Ovary (tissue), 9 donors: ENCODE data around the gene BTBD19. TPM values are rescaled to one million over a fixed set of nuclear protein-coding genes. Genes with fewer than 3 reads are reported as not detected.
"Not testable (repeated sequence)": the region's sequence is repeated elsewhere in the genome, so short reads cannot be mapped to it uniquely, and the experiment has no call there.

Experiments
- DNase-seq, 5 donors: peaks; one replicate each; pipeline ENCODE4 v3.0.0-alpha.2; 2019 to 2020
- H3K27ac ChIP-seq, 2 donors: fragments of 200-600 bp; one replicate each; pipeline versions ENCODE4 v1.5.1 to v1.8.0; 2019 to 2022
- H3K27me3 ChIP-seq: fragments of 200-600 bp; one replicate; pipeline ENCODE4 v1.8.0; 2022
- H3K36me3 ChIP-seq: fragments of 200-600 bp; sonication (generic); one replicate; pipeline ENCODE4 v1.5.1; 2019
- H3K4me1 ChIP-seq: one replicate; pipeline ENCODE4 v1.8.1; 2013; ENCODE audit warnings: mild to moderate bottlenecking, moderate library complexity; ENCODE audit not compliant: insufficient read depth
- H3K4me3 ChIP-seq: fragments of 200-600 bp; sonication (generic); one replicate; pipeline ENCODE4 v1.5.1; 2017
- H3K9me3 ChIP-seq, 2 donors: fragments of 200-600 bp in 1 of 2; sonication (generic) in 1 of 2; one replicate each; pipeline versions ENCODE4 v1.5.1 to v1.8.1; 2013 to 2019; ENCODE audit warnings: mild to moderate bottlenecking in 1 of 2, moderate library complexity in 1 of 2
- EP300 ChIP-seq: sonication (generic); formaldehyde crosslinking; IDR thresholded peaks from one replicate; pipeline ENCODE4 v1.6.1; 2017; ENCODE audit warnings: antibody characterized with exemption
- POLR2A ChIP-seq: fragments of 450-650 bp; IDR thresholded peaks from one replicate; pipeline ENCODE4 v1.6.1; 2017; ENCODE audit warnings: antibody characterized with exemption, mild to moderate bottlenecking, moderate library complexity
- WGBS, 3 donors: extraction: QIAGEN DNeasy Blood & Tissue Kit in 1 of 3; methylation state at CpG; one replicate each; pipeline versions ENCODE4 v1.1.5 to v1.1.7; 2013 to 2017; 5-methylcytosine and 5-hydroxymethylcytosine counted together
- intact Hi-C, 4 donors: fragments of 100-400 bp; cut with DNase I; formaldehyde crosslinking; loops; one replicate each; pipeline versions ENCODE4 v1.11.0 to v1.15.1; 2022 to 2023
- polyA plus RNA-seq, 2 donors: library from polyadenylated mRNA; stranded (reverse); fragments of 200-250 nt in 1 of 2; fragments of 350-450 nt in 1 of 2; fragmentation: Illumina TruSeq in 1 of 2; extraction: RNeasy Lipid Tissue Mini Kit (QIAGEN cat#74804) in 1 of 2; gene quantifications; one replicate each; pipeline ENCODE4 v1.2.3, GENCODE V29; 2013 to 2014
- total RNA-seq, 7 donors: library from RNA; depleted of rRNA in 2 of 7; stranded (reverse); fragments of >200 nt in 2 of 7; fragmentation: NEBNext Ultra II Directional in 3 of 7; extraction: Animal tissue kit (Norgen Biotek cat#: 25700) in 3 of 7; gene quantifications; one replicate each; pipeline versions ENCODE4 v1.1.0 to v1.2.4, GENCODE V29; 2016 to 2023
- TF ChIP-seq, protein P1 (sequence below), 3 donors: fragments of 450-650 bp in 2 of 3; fragments of 200-600 bp in 1 of 3; IDR thresholded peaks; one replicate each; pipeline versions ENCODE4 v1.5.1 to v1.8.0; 2016 to 2022; ENCODE audit warnings: antibody characterized with exemption in 3 of 3, mild to moderate bottlenecking in 1 of 3
- donor health status: DM: no; HTN: no; CAD: no; lungs with moderate emphysema.
- donor health status: DM: no; HTN: no; CAD: no.
- donor health status: Bipolar disorder and iron deficiency.
- donor health status: DM: yes; HTN: yes; CAD: no.
- donor health status: DM: no; HTN: no; CAD: no.
- donor health status: DM: yes; HTN: yes; CAD: no.

The BTBD19 gene
- total and polyA plus RNA-seq, 9 donors, result 7.1 to 24.3 (median 15.0) TPM

DNA sequence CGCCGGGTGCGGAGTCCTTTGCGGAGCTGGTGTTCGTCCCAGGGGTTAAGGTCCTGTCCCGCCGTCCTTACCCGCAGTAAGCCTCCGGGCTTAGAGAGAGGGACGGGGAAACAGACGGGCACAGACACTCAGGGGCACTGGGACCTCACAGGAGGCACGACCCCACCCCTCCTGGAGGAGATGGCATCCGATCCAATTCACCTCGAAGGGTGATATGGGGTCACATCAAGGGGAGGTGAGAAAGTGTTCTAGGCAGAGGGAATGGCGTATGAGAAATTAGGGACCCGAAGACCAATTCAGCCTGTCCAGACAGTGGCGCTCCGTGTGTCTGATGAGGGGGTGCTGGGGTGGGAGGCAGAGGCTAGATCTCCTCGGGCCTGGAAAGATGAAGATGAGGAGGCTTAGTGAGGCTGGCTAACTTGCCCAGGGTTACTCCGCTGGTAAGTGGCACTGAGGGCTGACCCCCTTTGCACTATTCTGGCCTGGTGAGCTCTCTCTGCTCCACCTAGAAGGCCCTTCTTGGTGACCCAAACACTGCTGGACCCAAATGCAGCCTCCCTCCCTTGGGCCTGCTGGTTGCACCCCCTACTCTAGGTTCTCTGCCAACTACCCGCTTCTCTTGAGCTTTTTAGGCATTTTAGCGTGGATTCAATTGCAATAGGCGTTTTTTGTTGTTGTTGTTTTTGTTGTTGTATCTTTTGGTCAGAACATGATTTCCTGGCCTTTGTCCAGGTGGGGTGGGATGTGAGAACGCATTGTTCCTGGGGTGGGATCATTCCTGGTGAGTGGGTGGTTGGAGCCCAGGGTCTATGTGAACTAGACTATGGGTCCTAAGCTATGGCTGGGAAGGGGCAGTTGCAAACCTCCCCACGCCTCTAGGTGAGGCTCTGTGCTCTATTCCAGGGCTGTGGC is 12.3 kb downstream of the BTBD19 start:
- no peaks in the 10 kb centered on the region for H3K9me3 ChIP-seq
- H3K27ac ChIP-seq, result peak overlapping the region; percentile 62 to 93
- no peaks in the 10 kb centered on the region for H3K36me3 ChIP-seq
- H3K4me3 ChIP-seq, result peak overlapping the region; percentile 51
- TF ChIP-seq, protein P1, sequence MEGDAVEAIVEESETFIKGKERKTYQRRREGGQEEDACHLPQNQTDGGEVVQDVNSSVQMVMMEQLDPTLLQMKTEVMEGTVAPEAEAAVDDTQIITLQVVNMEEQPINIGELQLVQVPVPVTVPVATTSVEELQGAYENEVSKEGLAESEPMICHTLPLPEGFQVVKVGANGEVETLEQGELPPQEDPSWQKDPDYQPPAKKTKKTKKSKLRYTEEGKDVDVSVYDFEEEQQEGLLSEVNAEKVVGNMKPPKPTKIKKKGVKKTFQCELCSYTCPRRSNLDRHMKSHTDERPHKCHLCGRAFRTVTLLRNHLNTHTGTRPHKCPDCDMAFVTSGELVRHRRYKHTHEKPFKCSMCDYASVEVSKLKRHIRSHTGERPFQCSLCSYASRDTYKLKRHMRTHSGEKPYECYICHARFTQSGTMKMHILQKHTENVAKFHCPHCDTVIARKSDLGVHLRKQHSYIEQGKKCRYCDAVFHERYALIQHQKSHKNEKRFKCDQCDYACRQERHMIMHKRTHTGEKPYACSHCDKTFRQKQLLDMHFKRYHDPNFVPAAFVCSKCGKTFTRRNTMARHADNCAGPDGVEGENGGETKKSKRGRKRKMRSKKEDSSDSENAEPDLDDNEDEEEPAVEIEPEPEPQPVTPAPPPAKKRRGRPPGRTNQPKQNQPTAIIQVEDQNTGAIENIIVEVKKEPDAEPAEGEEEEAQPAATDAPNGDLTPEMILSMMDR (IDR thresholded peaks at IDR 0.05), result no peak
- no peak for TF ChIP-seq EP300
- no peak for TF ChIP-seq POLR2A
- DNase-seq, result peak in 3 of 5 donors; percentile 44 to 50 (median 45)
- WGBS, 3 donors, result 23 to 38% (median 27%) methylated on average over 22 to 25 of the region's 25 CpGs
- peaks cover 3% of the 10 kb centered on the region for H3K4me1 ChIP-seq
- intact Hi-C loops, result loop anchor here in 1 of 4 donors (5.0 kb wide), 1 partner anchor 33 kb away; the partner anchor contains the start of gene BEST4
- no peaks in the 10 kb centered on the region for H3K27me3 ChIP-seq

DNA sequence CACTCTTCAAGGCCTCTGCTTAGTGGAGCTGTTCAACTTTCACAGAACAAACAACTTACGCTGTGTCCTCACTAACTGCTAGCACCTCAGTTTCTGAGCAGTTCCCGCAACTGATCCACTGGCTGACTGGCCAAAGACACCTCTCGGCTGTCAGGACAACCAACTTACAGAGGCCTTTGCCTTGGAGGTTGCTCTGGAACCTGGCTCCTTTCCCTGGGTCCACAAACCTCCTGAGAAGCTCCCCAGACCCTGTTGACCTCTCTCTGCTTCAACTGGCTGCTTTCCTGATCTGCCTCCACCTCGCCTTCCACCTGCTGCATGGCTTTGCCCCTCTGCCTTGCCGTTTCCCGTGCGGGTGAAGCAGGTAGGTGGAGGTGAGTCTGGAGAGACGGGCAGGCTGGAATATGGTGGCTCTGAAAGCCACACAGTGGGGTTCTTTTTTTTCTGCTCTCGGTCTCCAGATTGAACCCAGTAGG is 13.0 kb downstream of the BTBD19 start:
- no peaks in the 10 kb centered on the region for H3K9me3 ChIP-seq
- no peak overlapping the region for H3K27ac ChIP-seq
- 69 to 76% (median 70%) methylated on average over 9 of the region's 9 CpGs for WGBS, 3 donors
- H3K27me3 ChIP-seq, result no peaks in the 10 kb centered on the region
- TF ChIP-seq POLR2A, result no peak
- TF ChIP-seq, protein P1 (IDR thresholded peaks at IDR 0.05), result no peak
- TF ChIP-seq EP300, result no peak
- intact Hi-C loops, result loop anchor here in 1 of 4 donors (5.0 kb wide), 1 partner anchor 34 kb away; the partner anchor contains the start of gene BEST4
- DNase-seq, result peak in 2 of 5 donors; percentile 33 to 39
- H3K36me3 ChIP-seq, result no peaks in the 10 kb centered on the region
- H3K4me3 ChIP-seq, result no peak overlapping the region
- peaks cover 3% of the 10 kb centered on the region for H3K4me1 ChIP-seq

DNA sequence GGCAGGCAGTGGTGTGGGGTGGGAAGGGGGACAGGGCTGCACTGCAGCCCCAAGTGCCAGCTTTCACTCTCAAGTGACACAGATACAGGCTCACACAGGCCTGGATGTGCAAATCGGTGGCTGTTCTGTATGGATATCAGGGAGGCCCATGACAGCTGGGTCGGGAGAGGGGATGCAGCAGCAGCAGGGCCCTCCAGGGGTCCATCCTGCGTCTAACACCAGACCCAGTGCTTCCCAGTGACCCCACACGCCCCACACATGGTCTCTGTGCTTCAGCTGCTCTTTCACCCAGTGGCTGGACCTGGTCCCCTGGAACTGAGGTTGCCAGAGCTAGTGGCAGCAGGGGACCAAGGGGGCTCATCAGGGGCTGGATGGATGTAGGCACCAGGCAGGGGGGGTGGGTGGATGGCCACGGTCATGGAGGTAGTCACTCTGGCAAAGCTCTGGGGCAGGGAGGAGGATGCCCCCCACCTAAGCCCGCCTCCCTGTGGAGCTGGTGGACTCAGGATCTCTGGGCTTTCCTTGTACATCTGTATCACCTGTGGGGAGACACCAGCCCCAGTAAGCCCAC is 13.9 kb downstream of the BTBD19 start:
- Histone ChIP-seq H3K4me1 (peaks cover 3% of the 10 kb centered on the region), H3K9me3 (no peaks in the 10 kb centered on the region), H3K36me3 (no peaks in the 10 kb centered on the region), H3K4me3 (no peak overlapping the region), H3K27ac (no peak overlapping the region), H3K27me3 (no peaks in the 10 kb centered on the region)
- DNase-seq, result peak in 2 of 5 donors; percentile 25 to 39
- intact Hi-C loops, result loop anchor here in 1 of 4 donors (5.0 kb wide), 1 partner anchor 35 kb away; the partner anchor contains the start of gene BEST4
- 65 to 87% (median 82%) methylated on average over 6 of the region's 6 CpGs for WGBS, 3 donors
- TF ChIP-seq, protein P1 (IDR thresholded peaks at IDR 0.05), result no peak
- no peak for TF ChIP-seq EP300
- TF ChIP-seq POLR2A, result no peak

DNA sequence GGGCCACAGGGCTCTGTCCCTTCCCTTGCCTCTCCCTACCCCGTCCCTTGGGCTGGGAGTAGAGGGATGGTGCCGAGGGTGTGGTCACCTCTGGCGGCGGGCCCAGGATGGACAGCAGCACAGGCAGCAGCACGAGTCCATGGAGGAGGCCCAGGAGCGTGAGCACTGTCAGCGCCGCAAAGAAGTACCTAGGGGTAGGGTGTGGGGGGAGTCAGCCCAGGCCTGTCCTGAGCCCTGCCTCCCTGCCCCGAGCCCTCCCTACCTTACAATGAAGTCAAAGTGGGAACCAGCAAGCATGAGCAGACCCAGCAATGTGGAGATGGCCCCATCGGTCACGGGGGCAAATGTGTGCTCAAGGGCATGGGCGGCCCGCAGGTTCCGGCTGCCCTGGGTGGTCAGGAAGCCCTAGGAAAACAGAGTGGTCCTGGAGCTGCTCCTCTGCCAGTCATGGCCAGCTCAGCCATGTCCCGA is 14.7 kb downstream of the BTBD19 start:
- Histone ChIP-seq H3K27ac (no peak overlapping the region), H3K9me3 (no peaks in the 10 kb centered on the region), H3K4me1 (peaks cover 3% of the 10 kb centered on the region), H3K4me3 (no peak overlapping the region), H3K27me3 (no peaks in the 10 kb centered on the region), H3K36me3 (no peaks in the 10 kb centered on the region)
- DNase-seq, result peak in 3 of 5 donors; percentile 36 to 55 (median 44)
- WGBS, 3 donors, result 65 to 73% (median 73%) methylated on average over 15 of the region's 15 CpGs
- TF ChIP-seq, protein P1 (IDR thresholded peaks at IDR 0.05), result no peak
- no peak for TF ChIP-seq EP300
- TF ChIP-seq POLR2A, result no peak
- intact Hi-C loops, result loop anchor here in 1 of 4 donors (5.0 kb wide), 1 partner anchor 36 kb away; the partner anchor contains the start of gene BEST4

DNA sequence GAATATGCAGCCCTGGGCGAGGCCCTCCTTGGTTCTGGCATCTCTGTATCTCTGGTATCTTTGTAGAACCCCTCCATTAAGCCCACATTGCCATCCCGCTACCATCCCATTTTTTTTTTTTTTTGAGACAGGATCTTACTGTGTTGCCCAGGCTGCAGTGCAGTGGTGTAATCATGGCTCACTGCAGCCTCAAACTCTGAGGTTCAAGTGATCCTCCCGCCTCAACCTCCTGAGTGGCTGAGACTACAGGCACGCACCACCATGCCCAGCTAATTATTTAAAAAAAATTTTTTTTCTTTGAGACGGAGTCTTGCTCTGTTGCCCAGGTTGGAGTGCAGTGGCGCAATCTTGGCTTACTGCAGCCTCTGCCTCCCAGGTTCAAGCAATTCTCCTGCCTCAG is 16.1 kb downstream of the BTBD19 start:
- H3K36me3 ChIP-seq, H3K27me3 ChIP-seq, H3K4me1 ChIP-seq, H3K27ac ChIP-seq, H3K4me3 ChIP-seq, H3K9me3 ChIP-seq: not testable (repeated sequence)
- DNase-seq, result peak in 2 of 5 donors; percentile 4 to 18
- 92 to 95% (median 94%) methylated on average over 6 of the region's 6 CpGs for WGBS, 3 donors
- intact Hi-C loops, result loop anchor here in 1 of 4 donors (5.0 kb wide), 1 partner anchor 37 kb away; the partner anchor contains the start of gene BEST4
